Coronary artery (tissue), 2 donors: ENCODE results near the gene C5orf58.
A peak's percentile ranks its signal among the peaks of the same experiment; 100 is the strongest.

Experiments
- DNase-seq: peaks from one replicate; pipeline ENCODE4 v3.0.0-alpha.2; 2017; ENCODE audit warnings: low spot score
- H3K27ac ChIP-seq, 2 donors: fragments of 200-600 bp; sonication (generic); one replicate each; pipeline ENCODE4 v1.5.1; 2016 to 2019
- H3K4me3 ChIP-seq: fragments of 200-600 bp; sonication (generic); 2 replicates; pipeline ENCODE4 v1.5.1; 2016; ENCODE audit warnings: mild to moderate bottlenecking, moderate library complexity
- CTCF ChIP-seq: fragments of 200-600 bp; sonication (generic); IDR thresholded peaks from one replicate; pipeline ENCODE4 v1.5.1; 2019; ENCODE audit warnings: antibody characterized with exemption

Gene C5orf58

GRCh38 chr5:170221327-170221741, 11.5 kb upstream of the C5orf58 start:
- DNase-seq, result no peak
- TF ChIP-seq CTCF, result no peak
- Histone ChIP-seq H3K27ac (peak overlapping the region in 1 of 2 donors; percentile 37), H3K4me3 (no peak overlapping the region)

DNA sequence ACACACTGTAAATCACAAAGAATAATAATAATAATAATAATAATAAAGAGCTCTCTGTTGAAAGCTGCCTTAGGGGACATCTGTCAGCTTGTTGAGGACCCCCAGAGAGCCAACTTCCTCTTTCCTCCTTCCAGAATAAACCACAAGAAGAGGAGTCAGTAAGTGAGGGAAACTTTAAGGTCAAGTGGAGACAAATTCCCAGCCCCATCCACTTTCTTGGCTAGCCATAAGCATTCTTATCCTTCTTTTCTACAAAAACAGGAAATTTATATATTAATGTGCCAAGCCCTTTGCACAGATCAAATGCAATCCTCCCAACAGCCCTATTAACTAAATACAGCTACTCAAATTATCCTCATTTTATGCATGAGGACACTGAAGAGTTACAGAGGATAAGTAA, 9.4 kb upstream of the C5orf58 start:
- no peak for TF ChIP-seq CTCF
- no peak for DNase-seq
- Histone ChIP-seq H3K27ac (no peak overlapping the region), H3K4me3 (no peak overlapping the region)

DNA sequence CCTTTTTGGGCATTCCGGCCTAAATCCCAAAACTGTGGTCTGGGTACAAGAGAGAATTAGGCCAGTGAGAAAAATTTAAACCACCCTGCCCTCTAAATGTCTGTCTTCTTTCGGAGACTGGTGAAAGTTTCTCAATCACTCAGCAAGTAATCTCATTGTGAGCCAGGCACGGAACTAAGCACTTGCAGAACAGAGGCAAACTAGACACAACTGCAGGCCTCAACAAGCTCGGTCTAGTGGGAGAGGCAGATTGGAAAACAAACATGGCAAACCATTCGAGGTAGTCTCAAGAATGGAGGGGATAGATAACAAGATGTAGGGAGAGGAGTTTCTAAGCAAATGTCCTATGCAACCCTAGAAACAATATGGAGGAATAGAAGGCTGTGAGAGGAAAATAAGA, 8.9 kb upstream of the C5orf58 start:
- Histone ChIP-seq H3K27ac (no peak overlapping the region), H3K4me3 (no peak overlapping the region)
- no peak for TF ChIP-seq CTCF
- no peak for DNase-seq

- no peak overlapping the region for H3K4me3 ChIP-seq
- no peak overlapping the region for H3K27ac ChIP-seq
- no peak for DNase-seq
- peak; percentile 55 for TF ChIP-seq CTCF
Measured at GRCh38 chr5:170225326-170226128, 7.3 kb upstream of the C5orf58 start.

DNA sequence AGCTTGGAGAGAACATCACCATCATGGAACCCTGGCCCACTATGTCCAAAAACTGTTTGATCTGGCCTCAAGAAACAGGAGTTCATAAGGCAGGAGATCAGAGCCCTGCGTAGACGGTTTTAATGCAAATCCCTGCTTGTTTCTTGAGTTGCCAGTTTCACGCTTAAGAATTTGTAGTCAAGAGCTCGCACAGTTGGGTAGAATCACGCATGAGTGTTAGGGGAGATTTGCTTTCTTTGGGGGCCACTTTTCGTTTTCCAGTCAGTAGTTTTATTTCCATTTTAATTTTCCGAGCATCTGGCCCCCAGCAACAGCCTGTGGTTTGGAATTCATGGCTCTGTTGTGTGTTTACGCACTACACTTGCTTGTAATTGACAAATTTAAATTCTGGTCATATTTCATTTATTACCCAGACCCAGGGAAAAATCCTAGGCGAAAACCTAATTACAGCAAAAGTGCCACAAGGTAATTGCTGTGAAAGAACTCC, 6.6 kb upstream of the C5orf58 start:
- DNase-seq, result no peak
- no peak overlapping the region for H3K27ac ChIP-seq
- TF ChIP-seq CTCF, result no peak

DNA sequence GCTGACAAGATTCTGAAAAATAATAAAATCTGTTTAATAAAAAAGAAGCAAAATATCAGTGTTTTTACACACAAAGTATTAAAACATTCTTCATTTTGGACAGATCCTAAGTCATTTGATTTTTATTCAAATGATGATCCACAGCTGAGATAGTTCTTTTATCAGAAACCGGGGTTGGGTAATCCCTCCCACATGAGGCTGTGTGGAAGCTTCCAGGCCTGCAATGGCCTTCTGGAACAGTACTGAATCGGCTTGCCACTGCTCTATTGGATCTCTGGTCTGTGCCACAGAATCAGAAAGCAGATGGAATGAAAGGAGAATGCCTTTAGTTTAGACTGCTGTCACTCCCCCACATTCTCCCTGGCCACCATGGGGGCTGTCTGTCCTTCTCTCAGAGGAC, 6.1 kb upstream of the C5orf58 start:
- TF ChIP-seq CTCF, result no peak
- no peak for DNase-seq
- Histone ChIP-seq H3K4me3 (no peak overlapping the region), H3K27ac (peak overlapping the region in 1 of 2 donors; percentile 20)

More for the DNA sequence above, 6.6 kb upstream of the C5orf58 start:
- H3K4me3 ChIP-seq, result no peak overlapping the region
